Activated B cell treated with CpG ODN at 0.5 μM for 24 hours (primary cell): ENCODE data around the gene C1QL1. TPM values are rescaled to one million over a fixed set of nuclear protein-coding genes. Genes with fewer than 3 reads are reported as not detected.

Experiments
- ATAC-seq: fragments of 200-7000 bp; cut with Tn5 transposase; one replicate; pipeline ENCODE4 v1.10.0; 2021; ENCODE audit warnings: low read depth, mild to moderate bottlenecking, moderate library complexity
- CTCF ChIA-PET: fragments of 350-600 bp; sonication (Branson Sonifier 250); formaldehyde crosslinking; loops from one replicate; lab custom pipeline; 2021; ENCODE audit warnings: antibody characterized with exemption; lab: Charles Lee
- POLR2A ChIA-PET: fragments of 350-600 bp; sonication (Branson Sonifier 250); formaldehyde crosslinking; loops from one replicate; lab custom pipeline; 2021; ENCODE audit warnings: antibody characterized with exemption; lab: Charles Lee
- DNase-seq: peaks from one replicate; pipeline ENCODE4 v3.0.0; 2022
- H3K27ac Mint-ChIP-seq: one replicate; pipeline ENCODE4 v1.8.0; 2020; ENCODE audit warnings: mixed read lengths
- H3K27me3 Mint-ChIP-seq: one replicate; pipeline ENCODE4 v1.8.0; 2021; ENCODE audit warnings: mixed read lengths
- H3K36me3 Mint-ChIP-seq: one replicate; pipeline ENCODE4 v1.8.0; 2021; ENCODE audit warnings: low read depth, mixed read lengths
- H3K4me1 Mint-ChIP-seq: one replicate; pipeline ENCODE4 v1.8.0; 2021; ENCODE audit warnings: mixed read lengths
- H3K4me3 Mint-ChIP-seq: one replicate; pipeline ENCODE4 v1.8.0; 2020; ENCODE audit warnings: mild to moderate bottlenecking, mixed read lengths
- H3K9me3 Mint-ChIP-seq: one replicate; pipeline ENCODE4 v1.8.0; 2020; ENCODE audit warnings: mixed read lengths
- CTCF ChIP-seq: fragments of 200-600 bp; IDR thresholded peaks from one replicate; pipeline ENCODE4 v1.8.0; 2022; ENCODE audit warnings: antibody characterized with exemption, mild to moderate bottlenecking
- intact Hi-C: fragments of 100-400 bp; cut with micrococcal nuclease; formaldehyde crosslinking; loops from one replicate; pipeline ENCODE4 v1.15.1; 2024
- total RNA-seq: library from RNA; stranded (reverse); gene quantifications from 2 replicates; pipeline ENCODE4 v1.2.3, GENCODE V29; 2022

Gene C1QL1
- total RNA-seq, 1 donor from 2014 or later: not detected

GRCh38 chr17:44981221-44981968 lies 13.3 kb upstream of the C1QL1 start:
- intact Hi-C loops: no loop called here
- no peak for TF ChIP-seq CTCF
- CTCF ChIA-PET: no interaction called here
- Mint-ChIP-seq H3K27ac (no peak overlapping the region), H3K4me3 (no peak overlapping the region), H3K27me3 (peaks cover 32% of the 10 kb centered on the region), H3K9me3 (no peaks in the 10 kb centered on the region), H3K36me3 (no peaks in the 10 kb centered on the region), H3K4me1 (no peaks in the 10 kb centered on the region)
- POLR2A ChIA-PET: no interaction called here
- no peak for DNase-seq
- ATAC-seq: no peak

- POLR2A ChIA-PET: no interaction called here
Measured at GRCh38 chr17:44979426-44979995, 11.4 kb upstream of the C1QL1 start.

GRCh38 chr17:44978807-44979206 lies 10.7 kb upstream of the C1QL1 start:
- Mint-ChIP-seq H3K4me1 (no peaks in the 10 kb centered on the region), H3K27ac (no peak overlapping the region), H3K36me3 (no peaks in the 10 kb centered on the region), H3K9me3 (no peaks in the 10 kb centered on the region), H3K4me3 (no peak overlapping the region), H3K27me3 (peaks cover 29% of the 10 kb centered on the region)
- CTCF ChIA-PET: interaction anchor here (0.7 kb wide), 1 partner anchor 10 kb away, joined by 4 read pairs; the partner anchor contains the start of gene C1QL1
- no peak for TF ChIP-seq CTCF
- intact Hi-C loops: no loop called here
- POLR2A ChIA-PET: no interaction called here
- DNase-seq (no peak), ATAC-seq (no peak)

More at GRCh38 chr17:44979426-44979995, 11.4 kb upstream of the C1QL1 start:
- Mint-ChIP-seq H3K4me3 (no peak overlapping the region), H3K27ac (no peak overlapping the region), H3K36me3 (no peaks in the 10 kb centered on the region), H3K9me3 (no peaks in the 10 kb centered on the region), H3K27me3 (peaks cover 29% of the 10 kb centered on the region), H3K4me1 (no peaks in the 10 kb centered on the region)
- intact Hi-C loops: no loop called here
- ATAC-seq (no peak), DNase-seq (no peak)
- TF ChIP-seq CTCF: no peak
- CTCF ChIA-PET: no interaction called here

GRCh38 chr17:44977814-44978550 lies 9.9 kb upstream of the C1QL1 start:
- intact Hi-C loops: no loop called here
- DNase-seq (no peak), ATAC-seq (no peak)
- ChIA-PET POLR2A (no interaction called here), CTCF (interaction anchor here (0.7 kb wide), 1 partner anchor 10 kb away, joined by 4 read pairs; the partner anchor contains the start of gene C1QL1)
- Mint-ChIP-seq H3K4me1 (no peaks in the 10 kb centered on the region), H3K9me3 (no peaks in the 10 kb centered on the region), H3K4me3 (no peak overlapping the region), H3K27me3 (peaks cover 29% of the 10 kb centered on the region), H3K27ac (no peak overlapping the region), H3K36me3 (no peaks in the 10 kb centered on the region)
- no peak for TF ChIP-seq CTCF

GRCh38 chr17:44977065-44977464 lies 9.0 kb upstream of the C1QL1 start:
- no peak for ATAC-seq
- Mint-ChIP-seq H3K36me3 (no peaks in the 10 kb centered on the region), H3K4me3 (no peak overlapping the region), H3K27me3 (peaks cover 29% of the 10 kb centered on the region), H3K27ac (no peak overlapping the region), H3K4me1 (no peaks in the 10 kb centered on the region), H3K9me3 (no peaks in the 10 kb centered on the region)
- DNase-seq: no peak
- ChIA-PET CTCF (no interaction called here), POLR2A (no interaction called here)
- intact Hi-C loops: no loop called here
- TF ChIP-seq CTCF: no peak
